Panc1 (cell line): ENCODE measurements around the gene CDKAL1. TPM values are rescaled to one million over a fixed set of nuclear protein-coding genes. Genes with fewer than 3 reads are reported as not detected.

Source experiments
- ATAC-seq: fragments of 200-7000 bp; cut with Tn5 transposase; 2 replicates; pipeline ENCODE4 v1.9.1; 2020; ENCODE audit warnings: mild to moderate bottlenecking, moderate library complexity
- BruUV-seq: library from RNA; stranded (reverse); fragments of 400-500 nt; replicated peaks from 2 replicates; lab custom pipeline; 2021; lab: Mats Ljungman, UMichigan
- CTCF ChIA-PET: fragments of 300-600 bp; sonication (Branson Sonifier 250); formaldehyde crosslinking; loops from one replicate; lab custom pipeline; 2022; ENCODE audit warnings: antibody characterized with exemption; lab: Charles Lee
- POLR2A ChIA-PET: fragments of 300-600 bp; sonication (Branson Sonifier 250); formaldehyde crosslinking; loops from one replicate; lab custom pipeline; 2022; ENCODE audit warnings: antibody characterized with exemption; lab: Charles Lee
- DNase-seq: peaks from one replicate; pipeline ENCODE4 v3.0.0-alpha.2; 2010; ENCODE audit warnings: low read depth, low spot score
- H3K27ac ChIP-seq: 2 replicates; pipeline ENCODE4 v1.5.1; 2011; ENCODE audit warnings: mild to moderate bottlenecking, low read length, inconsistent platforms
- H3K27me3 ChIP-seq: fragments of 200-500 bp; sonication (Bioruptor generic); 2 replicates; pipeline ENCODE4 v1.6.0; 2014; ENCODE audit warnings: low read length, inconsistent platforms; ENCODE audit not compliant: control insufficient read depth, insufficient read depth
- H3K36me3 ChIP-seq: fragments of 200-500 bp; sonication (Bioruptor generic); 2 replicates; pipeline ENCODE4 v1.5.1; 2014; ENCODE audit warnings: inconsistent platforms, mild to moderate bottlenecking, low read length, moderate library complexity; ENCODE audit not compliant: control insufficient read depth, insufficient read depth
- H3K4me1 ChIP-seq: 2 replicates; pipeline ENCODE4 v1.5.1; 2011; ENCODE audit warnings: inconsistent platforms, mild to moderate bottlenecking, low read length, moderate library complexity; ENCODE audit not compliant: control insufficient read depth, insufficient read depth
- H3K4me3 ChIP-seq, 2 experiments: 2 replicates each; pipeline ENCODE4 v1.5.1; 2011 to 2012; ENCODE audit warnings: low read depth in 2 of 2, low read length in 2 of 2, mild to moderate bottlenecking in 2 of 2, inconsistent platforms in 1 of 2, moderate library complexity in 1 of 2
- H3K9me3 ChIP-seq: fragments of 200-500 bp; sonication (Bioruptor generic); 2 replicates; pipeline ENCODE4 v1.5.1; 2014; ENCODE audit warnings: low read depth, mild to moderate bottlenecking, inconsistent platforms, low read length, moderate library complexity; ENCODE audit not compliant: control insufficient read depth, insufficient read depth
- POLR2AphosphoS5 ChIP-seq: IDR thresholded peaks from 2 replicates; pipeline ENCODE4 v1.6.1; 2012; ENCODE audit warnings: mild to moderate bottlenecking, low read depth, low read length, moderate library complexity
- SIN3A ChIP-seq: IDR thresholded peaks from 2 replicates; pipeline ENCODE4 v1.6.1; 2012; ENCODE audit warnings: low read depth, mild to moderate bottlenecking, low read length, moderate library complexity, borderline replicate concordance; ENCODE audit not compliant: insufficient read depth
- TCF7L2 ChIP-seq: IDR thresholded peaks from 2 replicates; pipeline ENCODE4 v1.6.1; 2011; ENCODE audit warnings: mild to moderate bottlenecking, low read depth, low read length, inconsistent platforms
- in situ Hi-C: cut with HindIII; loops from 2 replicates; pipeline ENCODE4 v1.10.0; 2016; ENCODE audit warnings: low sequenced_read_pairs, low pct_unique_long_range_greater_than_20kb
- intact Hi-C: fragments of 100-400 bp; cut with micrococcal nuclease; formaldehyde crosslinking; loops from one replicate; pipeline ENCODE4 v1.10.0; 2022; ENCODE audit not compliant: unreplicated experiment
- total RNA-seq: library from RNA; stranded (reverse); gene quantifications from one replicate; pipeline ENCODE4 v1.2.1, GENCODE V29; 2021; ENCODE audit not compliant: unreplicated experiment
- TF ChIP-seq, protein P1 (sequence below), 2 experiments: IDR thresholded peaks; 2 replicates each; pipeline ENCODE4 v1.6.1; 2011 to 2012; ENCODE audit warnings: low read depth in 2 of 2, control low read depth in 1 of 2, low read length in 1 of 2, mild to moderate bottlenecking in 1 of 2, moderate library complexity in 1 of 2; ENCODE audit not compliant: insufficient read depth in 1 of 2
- TF ChIP-seq, protein P2 (sequence below): fragments of 450-650 bp; IDR thresholded peaks from 2 replicates; pipeline ENCODE4 v1.5.1; 2017; ENCODE audit warnings: mild to moderate bottlenecking

The CDKAL1 gene
- total RNA-seq, 1 experiment from 2014 or later: 14.5 TPM

DNA sequence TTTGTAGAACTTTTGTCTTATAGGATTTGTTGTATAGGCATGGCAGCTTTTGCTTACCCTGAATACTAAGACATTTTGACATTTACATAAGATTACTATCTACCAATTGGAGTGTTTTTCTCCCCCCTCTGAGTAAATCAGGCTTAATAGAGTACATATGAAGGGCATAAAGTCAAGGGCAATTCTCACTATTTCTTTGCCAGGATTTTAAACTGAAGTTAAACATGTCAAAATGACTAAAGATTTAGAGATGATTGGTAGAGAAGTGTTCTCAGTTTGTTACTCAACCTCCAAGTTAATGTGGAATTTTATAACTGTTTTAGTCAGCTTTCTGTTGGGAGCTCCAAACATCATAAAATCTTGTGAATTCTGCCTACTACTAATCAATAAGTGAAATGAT lies 157.8 kb downstream of the CDKAL1 start:
- intact Hi-C loops: no loop called here
- POLR2A ChIA-PET: no interaction called here
- H3K36me3 ChIP-seq: no peaks in the 10 kb centered on the region

DNA sequence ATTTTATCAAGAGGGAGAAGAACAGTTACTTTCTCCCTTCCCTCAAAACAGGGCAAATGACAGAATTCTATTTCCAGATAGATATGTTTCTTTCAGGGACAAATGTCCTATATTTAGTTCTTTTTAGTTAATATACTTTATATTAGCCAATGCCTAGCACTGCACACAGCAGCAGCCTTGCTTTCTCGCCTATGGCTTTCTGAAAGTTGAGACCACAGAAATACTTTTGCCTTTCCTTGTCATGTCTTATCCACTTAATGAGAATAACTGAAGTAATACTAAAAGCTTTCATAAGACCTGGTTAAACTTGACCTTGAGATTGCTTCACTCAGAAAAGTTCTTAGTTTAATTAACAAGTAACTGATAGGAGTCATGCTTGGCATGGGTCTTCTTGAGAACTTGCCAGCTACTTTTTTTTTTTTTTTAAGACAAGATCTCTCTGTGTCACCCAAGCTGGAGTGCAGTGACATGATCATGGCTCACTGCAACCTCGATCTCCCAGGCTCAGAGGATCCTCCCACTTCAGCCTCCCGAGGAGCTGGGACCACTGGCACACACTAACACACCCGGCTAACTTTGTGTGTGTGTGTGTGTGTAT lies 159.3 kb downstream of the CDKAL1 start:
- ChIA-PET CTCF (no interaction called here), POLR2A (interaction anchor here (0.7 kb wide), 1 partner anchor 11 kb away, joined by 7 read pairs; no protein-coding TSS in a partner anchor)
- no peak for DNase-seq
- BruUV-seq: no TSS peak
- in situ Hi-C loops: no loop called here
- Histone ChIP-seq H3K27ac (no peak overlapping the region), H3K27me3 (no peaks in the 10 kb centered on the region), H3K36me3 (0 out of 2 replicates have a peak, but pooled peaks cover 2% of the 10 kb centered on the region), H3K9me3 (no peaks in the 10 kb centered on the region), H3K4me3 (no peak overlapping the region), H3K4me1 (peaks cover 8% of the 10 kb centered on the region)
- TF ChIP-seq TCF7L2 (no peak), POLR2AphosphoS5 (no peak), SIN3A (no peak)
- TF ChIP-seq, protein P1, sequence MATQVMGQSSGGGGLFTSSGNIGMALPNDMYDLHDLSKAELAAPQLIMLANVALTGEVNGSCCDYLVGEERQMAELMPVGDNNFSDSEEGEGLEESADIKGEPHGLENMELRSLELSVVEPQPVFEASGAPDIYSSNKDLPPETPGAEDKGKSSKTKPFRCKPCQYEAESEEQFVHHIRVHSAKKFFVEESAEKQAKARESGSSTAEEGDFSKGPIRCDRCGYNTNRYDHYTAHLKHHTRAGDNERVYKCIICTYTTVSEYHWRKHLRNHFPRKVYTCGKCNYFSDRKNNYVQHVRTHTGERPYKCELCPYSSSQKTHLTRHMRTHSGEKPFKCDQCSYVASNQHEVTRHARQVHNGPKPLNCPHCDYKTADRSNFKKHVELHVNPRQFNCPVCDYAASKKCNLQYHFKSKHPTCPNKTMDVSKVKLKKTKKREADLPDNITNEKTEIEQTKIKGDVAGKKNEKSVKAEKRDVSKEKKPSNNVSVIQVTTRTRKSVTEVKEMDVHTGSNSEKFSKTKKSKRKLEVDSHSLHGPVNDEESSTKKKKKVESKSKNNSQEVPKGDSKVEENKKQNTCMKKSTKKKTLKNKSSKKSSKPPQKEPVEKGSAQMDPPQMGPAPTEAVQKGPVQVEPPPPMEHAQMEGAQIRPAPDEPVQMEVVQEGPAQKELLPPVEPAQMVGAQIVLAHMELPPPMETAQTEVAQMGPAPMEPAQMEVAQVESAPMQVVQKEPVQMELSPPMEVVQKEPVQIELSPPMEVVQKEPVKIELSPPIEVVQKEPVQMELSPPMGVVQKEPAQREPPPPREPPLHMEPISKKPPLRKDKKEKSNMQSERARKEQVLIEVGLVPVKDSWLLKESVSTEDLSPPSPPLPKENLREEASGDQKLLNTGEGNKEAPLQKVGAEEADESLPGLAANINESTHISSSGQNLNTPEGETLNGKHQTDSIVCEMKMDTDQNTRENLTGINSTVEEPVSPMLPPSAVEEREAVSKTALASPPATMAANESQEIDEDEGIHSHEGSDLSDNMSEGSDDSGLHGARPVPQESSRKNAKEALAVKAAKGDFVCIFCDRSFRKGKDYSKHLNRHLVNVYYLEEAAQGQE (IDR thresholded peaks at IDR 0.05; ENCODE audit: insufficient read depth in 1 of 2, low read depth in 2 of 2, low read length in 1 of 2): no peak
- TF ChIP-seq, protein P2, sequence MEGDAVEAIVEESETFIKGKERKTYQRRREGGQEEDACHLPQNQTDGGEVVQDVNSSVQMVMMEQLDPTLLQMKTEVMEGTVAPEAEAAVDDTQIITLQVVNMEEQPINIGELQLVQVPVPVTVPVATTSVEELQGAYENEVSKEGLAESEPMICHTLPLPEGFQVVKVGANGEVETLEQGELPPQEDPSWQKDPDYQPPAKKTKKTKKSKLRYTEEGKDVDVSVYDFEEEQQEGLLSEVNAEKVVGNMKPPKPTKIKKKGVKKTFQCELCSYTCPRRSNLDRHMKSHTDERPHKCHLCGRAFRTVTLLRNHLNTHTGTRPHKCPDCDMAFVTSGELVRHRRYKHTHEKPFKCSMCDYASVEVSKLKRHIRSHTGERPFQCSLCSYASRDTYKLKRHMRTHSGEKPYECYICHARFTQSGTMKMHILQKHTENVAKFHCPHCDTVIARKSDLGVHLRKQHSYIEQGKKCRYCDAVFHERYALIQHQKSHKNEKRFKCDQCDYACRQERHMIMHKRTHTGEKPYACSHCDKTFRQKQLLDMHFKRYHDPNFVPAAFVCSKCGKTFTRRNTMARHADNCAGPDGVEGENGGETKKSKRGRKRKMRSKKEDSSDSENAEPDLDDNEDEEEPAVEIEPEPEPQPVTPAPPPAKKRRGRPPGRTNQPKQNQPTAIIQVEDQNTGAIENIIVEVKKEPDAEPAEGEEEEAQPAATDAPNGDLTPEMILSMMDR: no peak
- ATAC-seq: no peak
- intact Hi-C loops: no loop called here

More for the DNA sequence above, 157.8 kb downstream of the CDKAL1 start:
- Histone ChIP-seq H3K4me1 (peaks cover 8% of the 10 kb centered on the region), H3K27ac (no peak overlapping the region), H3K4me3 (no peak overlapping the region), H3K9me3 (no peaks in the 10 kb centered on the region), H3K27me3 (no peaks in the 10 kb centered on the region)
- no TSS peak for BruUV-seq
- no peak for DNase-seq
- in situ Hi-C loops: no loop called here
- CTCF ChIA-PET: interaction anchor here (0.7 kb wide), 1 partner anchor 641 kb away, joined by 3 read pairs; no protein-coding TSS in a partner anchor
- TF ChIP-seq, protein P1 (IDR thresholded peaks at IDR 0.05; ENCODE audit: insufficient read depth in 1 of 2, low read depth in 2 of 2, low read length in 1 of 2): no peak
- TF ChIP-seq SIN3A (no peak), POLR2AphosphoS5 (no peak), TCF7L2 (no peak)
- TF ChIP-seq, protein P2: no peak
- ATAC-seq: no peak
